Pancreas (tissue), 10 donors: ENCODE data around the gene KMT2D. TPM values are rescaled to one million over a fixed set of nuclear protein-coding genes. Genes with fewer than 3 reads are reported as not detected.

ENCODE experiments used
- ATAC-seq, 4 donors: fragments of 200-7000 bp; cut with Tn5 transposase; one replicate each; pipeline versions ENCODE4 v1.8.0 to v1.9.1; 2020; ENCODE audit warnings: mild to moderate bottlenecking in 4 of 4, moderate library complexity in 4 of 4
- DNase-seq, 6 donors: peaks; one replicate each; pipeline ENCODE4 v3.0.0-alpha.2; 2020
- FAIRE-seq: peaks from 2 replicates; lab custom pipeline; 2012; peaks lifted over from hg19 to GRCh38; lab: Jason Lieb, UNC
- H3K27ac ChIP-seq, 4 donors: fragments of 200-600 bp; sonication (generic); 1 replicate in 3 of 4; 2 replicates in 1 of 4; pipeline versions ENCODE4 v1.5.0 to v1.8.0; 2020
- H3K27me3 ChIP-seq, 4 donors: fragments of 200-600 bp; one replicate each; pipeline ENCODE4 v1.8.0; 2021
- H3K36me3 ChIP-seq, 3 donors: fragments of 200-600 bp; sonication (generic) in 1 of 3; one replicate each; pipeline versions ENCODE4 v1.5.0 to v1.8.0; 2020 to 2021
- H3K4me1 ChIP-seq, 3 donors: fragments of 200-600 bp; one replicate each; pipeline ENCODE4 v1.8.0; 2021
- H3K4me3 ChIP-seq, 4 donors: fragments of 200-600 bp; sonication (generic) in 2 of 4; one replicate each; pipeline versions ENCODE4 v1.5.0 to v1.8.0; 2020 to 2021
- H3K9me3 ChIP-seq, 4 donors: fragments of 200-600 bp; one replicate each; pipeline ENCODE4 v1.8.0; 2021
- CTCF ChIP-seq, 4 donors: fragments of 200-600 bp; sonication (generic) in 3 of 4; IDR thresholded peaks; one replicate each; pipeline versions ENCODE4 v1.5.0 to v1.8.0; 2021; ENCODE audit warnings: antibody characterized with exemption in 4 of 4
- WGBS, 2 donors: extraction: QIAGEN DNeasy Blood & Tissue Kit; methylation state at CpG; one replicate each; pipeline ENCODE4 v1.1.7; 2013; 5-methylcytosine and 5-hydroxymethylcytosine counted together
- intact Hi-C, 3 donors: fragments of 100-400 bp; cut with DNase I; formaldehyde crosslinking; loops; one replicate each; pipeline versions ENCODE4 v1.11.1 to v1.14.2; 2022
- polyA plus RNA-seq, 2 donors: library from polyadenylated mRNA; stranded (reverse); fragments of 200-250 nt; gene quantifications; one replicate each; pipeline ENCODE4 v1.2.3, GENCODE V29; 2013
- total RNA-seq, 6 donors: library from RNA; stranded (reverse); fragmentation: NEBNext Ultra II Directional in 4 of 6; extraction: Animal tissue kit (Norgen Biotek cat#: 25700) in 4 of 6; gene quantifications; one replicate each; pipeline versions ENCODE4 v1.2.1 to v1.2.4, GENCODE V29; 2021 to 2023
- donor health status: healthy with polysubstance abuse.
- donor health status: DM: no; HTN: no; CAD: no; lungs with moderate emphysema.
- donor health status: DM: no; HTN: no; CAD: no.
- donor health status: control.
- donor health status: control.
- donor health status: Bipolar disorder and iron deficiency.
- donor health status: DM: yes; HTN: yes; CAD: no.
- donor health status: DM: no; HTN: no; CAD: no.
- donor health status: DM: no; HTN: no; CAD: no.
- donor health status: DM: yes; HTN: yes; CAD: no.

Gene KMT2D
- total and polyA plus RNA-seq, 8 donors: 20.0 to 79.3 (median 39.5) TPM

- whole genome bisulfite sequencing, 2 donors: 94 to 95% methylated on average over 21 of the region's 21 CpGs
- Histone ChIP-seq H3K36me3 (peaks cover 0 to 70% (median 36%) of the 10 kb centered on the region in 3 donors), H3K4me3 (no peak overlapping the region), H3K4me1 (no peaks in the 10 kb centered on the region), H3K27me3 (no peaks in the 10 kb centered on the region), H3K9me3 (no peaks in the 10 kb centered on the region), H3K27ac (no peak overlapping the region)
- intact Hi-C loops: no loop called here
- no peak for FAIRE-seq
- ATAC-seq: no peak
- TF ChIP-seq CTCF (IDR thresholded peaks at IDR 0.05): no peak
- DNase-seq: no peak
These were observed 34.5 kb downstream of the KMT2D start for GRCh38 chr12:49026101-49026500.

- Histone ChIP-seq H3K4me1 (no peaks in the 10 kb centered on the region), H3K27ac (no peak overlapping the region), H3K36me3 (peaks cover 0 to 70% (median 36%) of the 10 kb centered on the region in 3 donors), H3K9me3 (no peaks in the 10 kb centered on the region), H3K4me3 (no peak overlapping the region), H3K27me3 (no peaks in the 10 kb centered on the region)
- 87 to 94% methylated on average over 4 of the region's 4 CpGs for WGBS, 2 donors
- FAIRE-seq (no peak), DNase-seq (no peak), ATAC-seq (no peak)
- no peak for TF ChIP-seq CTCF (IDR thresholded peaks at IDR 0.05)
- intact Hi-C loops: no loop called here
These were observed 35.1 kb downstream of the KMT2D start for GRCh38 chr12:49025463-49025862.

- Histone ChIP-seq H3K27ac (no peak overlapping the region), H3K27me3 (no peaks in the 10 kb centered on the region), H3K9me3 (no peaks in the 10 kb centered on the region), H3K4me3 (no peak overlapping the region), H3K4me1 (peaks cover 0 to under 1% (median 0%) of the 10 kb centered on the region in 3 donors), H3K36me3 (peaks cover 0 to 70% (median 36%) of the 10 kb centered on the region in 3 donors)
- 88% methylated on average over 12 of the region's 12 CpGs for WGBS, 2 donors
- intact Hi-C loops: no loop called here
- ATAC-seq (no peak), FAIRE-seq (no peak), DNase-seq (no peak)
- no peak for TF ChIP-seq CTCF (IDR thresholded peaks at IDR 0.05)
These were observed 36.1 kb downstream of the KMT2D start for GRCh38 chr12:49024543-49024942.

GRCh38 chr12:49023812-49024211 is 36.8 kb downstream of the KMT2D start:
- Histone ChIP-seq H3K27ac (no peak overlapping the region), H3K4me1 (peaks cover 0 to 4% (median 0%) of the 10 kb centered on the region in 3 donors), H3K4me3 (no peak overlapping the region), H3K36me3 (peaks cover 0 to 70% (median 33%) of the 10 kb centered on the region in 3 donors), H3K27me3 (no peaks in the 10 kb centered on the region), H3K9me3 (no peaks in the 10 kb centered on the region)
- TF ChIP-seq CTCF (IDR thresholded peaks at IDR 0.05): no peak
- DNase-seq (no peak), ATAC-seq (no peak), FAIRE-seq (no peak)
- 89 to 91% methylated on average over 2 of the region's 2 CpGs for WGBS, 2 donors
- intact Hi-C loops: no loop called here

- Histone ChIP-seq H3K36me3 (peaks cover 0 to 60% (median 23%) of the 10 kb centered on the region in 3 donors), H3K4me3 (no peak overlapping the region), H3K27ac (no peak overlapping the region), H3K9me3 (no peaks in the 10 kb centered on the region), H3K27me3 (no peaks in the 10 kb centered on the region), H3K4me1 (peaks cover 0 to 4% (median 3%) of the 10 kb centered on the region in 3 donors)
- FAIRE-seq (no peak), DNase-seq (no peak), ATAC-seq (no peak)
- no peak for TF ChIP-seq CTCF (IDR thresholded peaks at IDR 0.05)
- WGBS, 2 donors: 81 to 88% methylated on average over 15 of the region's 15 CpGs
- intact Hi-C loops: no loop called here
These were observed 37.9 kb downstream of the KMT2D start for GRCh38 chr12:49022558-49023178.
